ENCODE data around the gene HIGD2B.
"Not testable (repeated sequence)": the region's sequence is repeated elsewhere in the genome, so short reads cannot be mapped to it uniquely, and the experiment has no call there.

Gene HIGD2B

DNA sequence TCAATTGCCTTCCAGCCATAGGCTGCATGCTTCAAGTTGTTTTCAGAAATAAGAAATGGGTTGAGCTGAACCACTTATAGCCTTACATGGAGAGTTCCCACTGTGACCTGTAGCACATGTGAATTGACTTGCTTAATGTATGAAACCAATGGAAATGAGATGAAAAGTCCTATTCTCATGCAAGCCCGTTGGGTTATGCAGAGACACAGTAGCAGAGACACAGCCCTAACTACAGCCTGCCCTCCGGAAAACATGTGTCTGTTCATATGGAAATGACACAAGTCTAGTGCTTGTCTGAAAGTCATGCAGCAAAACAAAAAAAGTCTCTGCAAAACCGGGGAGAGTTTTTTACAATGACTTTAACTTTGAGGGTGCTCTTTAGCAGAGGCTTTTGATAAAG, 14.5 kb downstream of the HIGD2B start:
- no peak for DNase-seq

DNA sequence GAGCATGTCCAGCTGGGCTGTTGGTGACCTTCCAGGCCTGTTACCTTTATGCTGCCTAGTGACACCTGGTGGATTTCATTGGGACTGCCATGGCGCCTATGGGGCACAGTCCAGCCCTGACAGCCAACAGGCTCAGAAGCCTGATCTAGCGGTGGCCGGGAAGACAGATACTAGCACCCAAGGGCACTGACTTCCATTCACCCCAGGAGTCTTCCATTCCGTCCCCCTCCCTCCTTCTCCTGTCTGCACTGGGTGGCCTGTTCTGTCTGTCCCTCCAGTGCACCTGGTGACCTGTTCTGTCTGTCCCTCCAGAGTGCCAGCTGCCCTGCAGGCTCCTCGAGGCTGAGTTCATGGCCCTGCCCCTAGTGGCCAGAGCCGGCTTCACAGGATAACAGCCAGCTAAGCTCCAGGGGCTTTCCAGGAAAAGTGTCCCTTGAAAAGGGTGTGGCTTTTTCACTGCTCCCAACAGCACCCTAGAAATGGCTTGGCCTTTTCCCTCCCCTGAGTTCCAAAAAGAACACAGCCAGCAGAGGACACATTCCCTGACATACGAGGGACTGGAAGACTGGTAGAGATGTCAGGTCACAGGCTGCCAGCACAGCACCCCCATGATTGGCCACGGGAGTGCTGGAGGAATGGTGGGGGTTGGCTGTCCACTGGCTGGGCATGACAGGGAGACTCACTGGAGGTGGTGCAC, 15.2 kb downstream of the HIGD2B start:
- not testable (repeated sequence) for DNase-seq

DNA sequence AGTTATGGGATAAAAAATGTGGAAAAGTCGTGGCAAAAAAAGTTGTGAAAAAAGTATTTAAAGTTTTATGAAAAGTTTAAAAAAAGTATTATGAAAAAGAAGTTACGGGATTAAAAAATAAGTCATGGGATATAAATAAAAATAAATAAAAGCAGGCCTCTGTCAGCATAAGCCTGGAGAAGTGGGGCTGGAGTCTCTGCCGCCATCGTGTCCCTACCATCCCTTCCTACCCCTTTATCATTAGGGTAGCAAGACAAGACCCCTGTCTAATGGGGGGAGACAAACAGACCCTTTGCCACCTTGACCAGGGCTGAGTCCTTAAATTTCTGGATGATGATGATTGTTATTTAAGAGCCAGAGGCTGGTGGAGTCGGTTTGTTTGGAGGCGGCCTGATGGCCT, 16.2 kb downstream of the HIGD2B start:
- DNase-seq: not testable (repeated sequence)

DNA sequence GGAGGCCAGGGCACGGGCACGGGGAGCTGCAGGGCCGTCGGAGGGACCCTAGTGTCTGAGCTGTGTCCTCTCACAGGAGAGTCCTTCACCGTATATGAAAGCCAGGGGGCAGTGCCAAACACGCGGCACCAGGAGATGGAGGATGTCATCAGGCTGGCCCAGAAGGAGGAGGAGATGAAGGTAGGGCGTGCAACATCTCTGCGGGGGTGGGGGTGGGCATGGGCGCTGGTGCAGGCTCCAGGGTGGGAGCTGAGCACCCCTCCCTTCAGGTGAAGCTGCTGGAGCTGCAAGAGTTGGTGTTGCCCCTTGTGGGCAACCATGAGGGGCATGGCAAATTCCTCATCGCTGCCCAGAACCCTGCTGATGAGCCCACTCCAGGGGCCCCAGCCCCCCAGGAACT, 20.3 kb downstream of the HIGD2B start:
- DNase-seq: not testable (repeated sequence)

DNA sequence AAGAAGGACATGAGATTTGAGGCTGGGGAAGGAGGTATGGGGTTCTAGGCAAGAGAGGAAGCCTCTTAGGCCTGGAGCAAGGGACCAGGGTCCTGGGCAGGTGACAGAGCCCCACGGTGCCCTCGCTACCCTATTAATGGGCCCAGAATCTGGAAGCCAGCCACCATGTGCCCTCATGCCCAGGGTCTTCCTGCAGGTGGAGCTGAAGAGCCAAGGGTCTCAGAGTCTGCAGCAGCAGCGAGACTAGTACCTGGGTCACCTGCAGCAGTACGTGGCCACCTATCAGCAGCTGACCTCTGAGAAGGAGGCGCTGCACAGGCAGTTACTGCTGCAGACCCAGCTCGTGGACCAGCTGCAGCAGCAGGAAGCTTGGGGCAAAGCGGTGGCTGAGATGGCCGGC, 22.1 kb downstream of the HIGD2B start:
- DNase-seq: not testable (repeated sequence)

DNA sequence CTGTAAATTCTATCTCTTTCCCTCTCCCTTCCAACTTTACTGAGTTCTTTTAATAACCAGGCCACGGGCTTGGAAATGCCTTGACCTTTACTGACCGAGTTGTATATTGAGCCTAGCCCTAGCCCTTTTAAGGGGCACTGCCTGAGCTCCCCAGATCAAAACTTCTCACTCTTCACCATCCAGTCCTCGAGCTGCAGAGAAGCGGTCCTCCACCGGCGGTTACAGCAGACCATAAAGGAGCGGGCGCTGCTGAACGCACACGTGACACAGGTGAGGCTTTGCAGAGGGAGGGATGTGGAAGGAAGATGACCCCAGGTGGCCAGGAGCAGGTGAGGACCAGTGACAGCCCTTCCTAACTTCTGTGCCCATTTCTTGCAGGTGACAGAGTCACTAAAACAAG, 24.9 kb downstream of the HIGD2B start:
- DNase-seq: not testable (repeated sequence)

DNA sequence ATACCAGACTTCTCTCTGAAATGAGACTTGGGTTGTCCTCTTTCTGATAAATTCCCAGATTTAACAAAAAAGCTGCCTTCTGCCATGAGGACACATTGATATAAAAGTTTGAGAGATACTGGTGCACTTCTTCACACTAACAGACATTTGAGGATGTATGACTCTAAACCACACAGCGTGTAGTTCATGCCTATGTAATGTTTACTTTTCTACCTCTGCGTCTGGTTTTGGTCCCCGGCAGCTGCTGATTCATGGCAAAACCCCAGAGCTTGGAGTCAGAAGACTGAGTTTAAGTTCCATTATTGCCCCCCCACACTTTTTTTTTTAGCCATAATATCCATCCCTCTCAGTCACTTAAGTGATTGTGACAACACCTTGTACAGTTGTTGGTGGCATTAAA, 30.0 kb downstream of the HIGD2B start:
- DNase-seq: not testable (repeated sequence)

DNA sequence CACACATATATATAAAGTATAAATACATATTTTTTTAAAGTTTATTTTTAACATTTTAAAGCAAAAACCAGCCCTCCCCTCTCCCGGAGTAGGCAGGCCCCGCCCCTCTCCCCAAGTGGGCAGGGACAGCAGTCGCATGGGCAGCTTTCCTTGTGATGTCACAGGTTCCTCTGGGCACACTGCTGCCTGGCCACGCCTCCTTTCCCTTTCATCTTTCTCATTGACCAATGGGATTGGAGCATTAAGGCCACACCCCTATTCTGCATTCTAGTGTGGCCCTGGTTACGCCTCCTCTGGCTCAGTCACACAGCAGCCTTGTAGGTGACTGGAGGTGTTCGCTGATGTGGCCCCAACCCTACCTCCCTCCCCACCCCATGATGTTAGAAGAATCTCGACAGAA, 31.6 kb downstream of the HIGD2B start, which contains the start of gene GOLGA6B:
TSS of gene GOLGA6B (plus strand) at position 301 of the 400 bp plus-strand sequence. CDS start at position 342, 41 bp downstream.
- DNase-seq: not testable (repeated sequence)

DNA sequence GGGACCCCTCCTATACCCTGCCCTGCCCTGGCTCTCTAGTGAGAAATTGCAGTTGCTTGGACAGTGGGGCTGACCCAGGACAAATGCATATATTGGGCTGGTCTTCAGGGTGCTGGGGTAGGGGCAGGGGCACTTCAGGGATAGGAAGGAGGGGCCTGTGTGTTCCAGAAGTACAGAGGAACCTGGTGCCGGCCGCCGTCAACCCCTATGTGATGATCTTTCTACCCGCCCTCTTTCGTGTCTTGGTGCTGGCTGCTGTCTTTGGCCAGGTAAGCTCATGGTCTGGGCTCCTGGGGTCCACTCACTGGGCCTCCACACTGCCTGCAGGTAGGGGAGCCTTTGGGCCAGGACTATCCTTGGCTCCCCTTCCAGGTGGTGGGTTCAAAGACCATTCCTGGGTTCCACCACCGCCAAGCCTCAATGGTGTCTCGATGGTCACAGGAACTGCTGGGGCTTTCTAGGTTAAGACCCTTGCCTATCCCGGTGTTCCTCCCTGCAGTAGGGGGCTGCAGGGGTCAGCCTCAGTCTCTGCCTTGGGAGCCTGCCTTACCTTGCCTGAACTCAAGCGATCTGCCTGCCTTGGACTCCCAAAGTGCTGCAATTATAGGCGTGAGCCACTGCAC, 37.2 kb downstream of the HIGD2B start:
- DNase-seq: not testable (repeated sequence)

DNA sequence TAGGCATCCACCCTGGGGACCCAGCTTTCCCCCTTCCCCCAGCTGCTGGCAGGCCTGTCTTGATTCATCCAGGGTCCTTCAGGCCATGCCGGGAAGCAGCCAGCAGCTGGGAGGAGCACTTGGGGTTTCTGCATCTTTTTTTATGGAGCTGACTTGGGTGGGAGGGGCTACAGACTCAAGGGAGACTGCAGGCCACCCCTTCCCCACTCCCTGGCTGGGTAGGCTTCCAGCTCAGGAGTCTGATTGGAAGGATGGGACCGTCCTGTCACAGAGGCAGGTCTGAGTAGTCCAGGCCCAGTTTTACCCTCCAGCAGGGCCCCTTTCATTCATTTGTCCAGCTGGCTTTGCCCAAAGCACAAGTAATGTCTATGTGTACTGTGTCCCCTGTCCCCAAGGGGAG, 43.7 kb downstream of the HIGD2B start:
- not testable (repeated sequence) for DNase-seq

DNA sequence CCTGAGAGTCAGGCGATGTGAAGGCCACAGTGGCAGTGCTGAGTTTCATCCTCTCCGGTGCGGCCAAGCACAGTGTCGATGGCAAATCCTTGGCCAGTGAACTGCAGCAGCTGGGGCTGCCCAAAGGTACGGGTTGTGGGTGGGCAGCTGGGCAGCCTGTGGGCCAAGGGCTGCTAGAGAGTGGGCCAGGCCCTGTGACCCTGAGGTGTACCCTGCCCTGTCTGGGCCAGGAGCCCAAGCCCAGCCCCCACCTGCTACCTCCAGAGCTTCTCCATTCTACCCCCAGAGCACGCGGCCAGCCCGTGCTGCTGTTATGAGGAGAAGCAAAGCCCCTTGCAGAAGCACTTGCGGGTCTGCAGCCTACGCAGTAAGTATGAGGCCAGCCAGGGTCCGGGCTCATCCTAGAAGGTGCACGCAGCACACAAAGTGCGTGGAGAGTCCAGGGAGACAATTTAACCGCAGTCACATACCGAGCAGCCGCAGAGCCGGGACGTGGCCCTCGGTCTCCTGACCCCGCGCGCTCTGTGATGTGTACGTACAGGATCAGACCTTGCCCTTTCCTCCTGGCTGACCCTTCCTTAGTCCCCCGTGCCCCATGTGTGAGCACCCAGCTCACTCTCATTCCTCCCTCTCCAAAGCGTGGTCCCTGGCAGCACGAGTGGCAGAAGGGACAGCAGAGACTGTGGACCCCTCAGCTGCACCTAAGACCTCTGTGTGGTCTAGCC, 46.1 kb downstream of the HIGD2B start:
- DNase-seq: not testable (repeated sequence)

DNA sequence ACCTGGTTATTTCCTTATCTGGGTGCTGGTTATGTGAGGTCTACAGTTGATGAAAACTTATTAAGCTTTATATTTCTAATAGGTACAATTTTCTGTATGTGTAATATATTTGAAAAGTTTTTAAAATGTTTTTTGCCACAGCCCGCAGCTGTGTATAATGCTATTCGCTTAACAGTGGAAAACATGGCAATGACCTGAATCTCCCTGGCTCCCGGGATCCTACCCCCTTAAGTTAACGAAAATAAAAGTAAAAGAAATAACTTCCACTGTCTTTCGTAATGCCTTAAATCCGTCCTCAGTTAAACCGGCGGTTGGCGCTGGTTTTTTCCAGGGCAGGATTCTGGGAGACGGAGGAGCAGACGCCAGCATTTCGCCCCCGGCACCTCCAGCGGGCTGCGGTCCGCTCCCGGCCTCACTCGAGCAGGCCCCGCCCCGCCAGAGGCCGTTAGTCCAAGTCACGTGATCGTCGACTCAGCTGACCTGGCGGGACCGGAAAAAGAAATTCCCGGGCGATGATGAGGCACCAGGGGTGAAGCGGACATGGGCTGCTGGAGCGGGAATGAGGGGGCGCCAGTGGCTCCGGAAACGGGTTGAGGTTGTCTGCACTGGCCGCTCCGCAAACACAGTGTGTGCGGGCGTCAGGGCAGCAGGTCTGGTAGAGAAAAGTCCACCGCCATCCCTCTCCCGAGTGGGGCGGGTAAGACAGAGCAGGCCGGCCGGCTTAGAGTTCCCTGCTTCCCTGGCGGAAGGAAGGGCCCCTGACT, 49.3 kb downstream of the HIGD2B start:
- not testable (repeated sequence) for DNase-seq

DNA sequence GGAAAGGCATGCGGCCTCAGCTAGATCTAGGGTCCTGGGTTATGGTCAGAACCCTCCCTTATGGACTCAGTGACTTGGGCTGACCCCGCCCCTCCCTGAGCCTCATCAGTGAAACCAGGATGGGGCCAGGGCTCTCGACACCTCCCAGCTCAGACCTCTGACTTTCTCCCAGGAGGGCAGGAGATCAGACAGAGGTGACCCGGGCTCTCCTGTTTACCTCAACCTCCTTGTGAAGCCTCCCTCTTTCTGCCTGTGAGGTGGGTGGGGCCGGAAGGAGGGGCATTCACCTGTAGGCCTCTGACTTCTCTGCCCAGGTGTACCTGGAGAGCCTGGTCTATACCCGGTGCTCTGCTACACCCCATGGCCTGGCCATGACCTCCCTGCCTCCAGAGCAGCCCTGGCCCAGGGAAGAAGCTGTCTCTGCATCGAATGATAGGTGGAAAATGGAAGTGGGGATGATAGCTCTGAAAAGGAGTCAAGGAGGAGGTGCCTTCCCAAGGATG, 56.9 kb downstream of the HIGD2B start:
- not testable (repeated sequence) for DNase-seq

DNA sequence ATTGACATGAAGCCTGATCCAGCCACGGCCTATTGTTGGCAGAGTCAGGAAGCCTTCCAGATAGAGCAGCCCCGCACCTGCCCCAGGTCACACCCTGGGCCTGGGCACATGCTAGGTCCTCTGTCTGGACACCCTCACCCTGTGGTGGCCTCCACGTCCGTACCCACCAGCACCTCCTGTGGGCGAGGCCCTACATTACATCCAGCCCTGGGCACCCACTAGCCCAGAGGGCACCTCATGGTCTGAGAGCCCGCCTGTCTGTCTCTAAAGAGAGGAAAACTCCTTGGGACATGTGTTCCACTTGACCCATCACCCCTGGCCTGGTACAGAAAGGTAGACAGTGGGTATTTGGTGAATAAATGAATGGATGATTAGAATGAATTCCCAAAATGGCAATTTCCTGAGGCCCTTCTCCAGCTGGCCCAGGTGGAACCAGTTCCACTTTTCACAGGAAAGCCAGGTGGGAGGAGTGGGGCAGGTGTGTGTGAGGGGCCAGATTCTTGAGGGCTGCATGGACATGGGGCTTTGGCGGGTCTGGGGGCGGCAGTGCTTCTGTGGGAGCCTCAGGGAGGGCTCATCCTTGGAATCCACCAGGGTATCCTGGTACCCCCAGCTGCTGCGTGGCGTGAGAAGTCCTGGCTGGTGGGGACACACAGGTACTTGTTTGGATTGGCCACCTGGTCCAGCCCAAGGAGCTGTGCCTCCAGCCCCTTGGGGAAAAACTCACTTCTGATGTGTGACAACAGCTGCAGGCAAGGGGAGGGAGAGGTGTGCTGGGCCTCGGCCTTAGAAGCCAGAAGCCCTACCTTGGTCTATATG, 57.5 kb downstream of the HIGD2B start:
- not testable (repeated sequence) for DNase-seq

DNA sequence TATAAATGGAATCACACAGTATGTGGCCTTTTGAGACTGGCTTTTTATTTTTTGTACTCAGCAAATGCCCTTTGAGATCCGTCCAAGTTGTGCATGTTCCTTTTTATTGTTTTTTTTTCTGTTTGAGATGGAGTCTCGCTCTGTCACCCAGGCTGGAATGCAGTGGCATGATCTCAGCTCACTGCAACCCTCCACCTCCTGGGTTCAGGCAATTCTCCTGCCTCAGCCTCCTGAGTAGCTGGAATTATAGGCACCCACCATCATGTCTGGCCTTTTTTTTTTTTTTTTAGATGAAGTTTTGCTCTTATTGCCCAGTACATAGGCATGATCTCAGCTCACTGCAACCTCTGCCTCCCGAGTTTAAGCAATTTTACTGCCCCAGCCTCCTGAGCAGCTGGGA, 59.8 kb downstream of the HIGD2B start:
- not testable (repeated sequence) for DNase-seq
